HCT116 (cell line): ENCODE measurements around the gene SCN7A. TPM values are rescaled to one million over a fixed set of nuclear protein-coding genes. Genes with fewer than 3 reads are reported as not detected.

Source experiments
- ATAC-seq: fragments of 200-7000 bp; cut with Tn5 transposase; 2 replicates; pipeline ENCODE4 v1.9.1; 2020; ENCODE audit warnings: mild to moderate bottlenecking, moderate library complexity
- BruUV-seq: library from RNA; stranded (reverse); fragments of 400-500 nt; replicated peaks from 2 replicates; lab custom pipeline; 2021; lab: Mats Ljungman, UMichigan
- CTCF ChIA-PET: fragments of 300-600 bp; sonication (Branson Sonifier 250); formaldehyde crosslinking; loops from one replicate; lab custom pipeline; 2021; ENCODE audit warnings: antibody characterized with exemption; lab: Charles Lee
- POLR2A ChIA-PET: fragments of 300-600, 350-600 bp; sonication (Branson Sonifier 250); formaldehyde crosslinking; loops from one replicate; lab custom pipeline; 2021; ENCODE audit warnings: antibody characterized with exemption; lab: Charles Lee
- RAD21 ChIA-PET, 2 experiments: fragments of 300-600 bp; sonication (Branson Sonifier 250); formaldehyde crosslinking; loops; one replicate each; lab custom pipeline; 2023; ENCODE audit warnings: low total read pairs in 2 of 2; ENCODE audit not compliant: uncharacterized antibody in 2 of 2, unreplicated experiment in 2 of 2, low non-redundant PET in 1 of 2; lab: Charles Lee
- DNase-seq: peaks from one replicate; pipeline ENCODE4 v3.0.0-alpha.2; 2010; ENCODE audit warnings: low read depth, low spot score
- H2AFZ ChIP-seq: fragments of 200-600 bp; shearing (Covaris generic), sonication (generic); 2 replicates; pipeline ENCODE4 v1.6.1; 2017; ENCODE audit warnings: low read depth, mixed run types, mixed read lengths, antibody characterized with exemption, low read length; ENCODE audit not compliant: poor library complexity, severe bottlenecking
- H3K27ac ChIP-seq: 2 replicates; pipeline ENCODE4 v1.5.1; 2012; ENCODE audit warnings: low read depth, low read length
- H3K27me3 ChIP-seq: fragments of 200-600 bp; sonication (generic); 2 replicates; pipeline ENCODE4 v1.6.1; 2016; ENCODE audit warnings: mixed run types, low read length, mixed read lengths; ENCODE audit not compliant: insufficient read depth
- H3K36me3 ChIP-seq, 2 experiments: fragments of 200-500 bp in 1 of 2; fragments of 200-600 bp in 1 of 2; sonication (Bioruptor generic) in 1 of 2; sonication (generic) in 1 of 2; 2 replicates each; pipeline versions ENCODE4 v1.5.1 to v1.6.1; 2014 to 2016; ENCODE audit warnings: low read length in 2 of 2, inconsistent platforms in 1 of 2, mixed read lengths in 1 of 2, mixed run types in 1 of 2; ENCODE audit not compliant: insufficient read depth in 2 of 2, control insufficient read depth in 1 of 2
- H3K4me1 ChIP-seq, 2 experiments: fragments of 200-600 bp in 1 of 2; sonication (generic) in 1 of 2; 2 replicates each; pipeline versions ENCODE4 v1.5.1 to v1.6.1; 2012 to 2017; ENCODE audit warnings: low read length in 2 of 2, inconsistent platforms in 1 of 2, mild to moderate bottlenecking in 1 of 2, mixed read lengths in 1 of 2, mixed run types in 1 of 2, moderate library complexity in 1 of 2; ENCODE audit not compliant: insufficient read depth in 2 of 2, control insufficient read depth in 1 of 2
- H3K4me2 ChIP-seq: fragments of 200-600 bp; sonication (generic); 2 replicates; pipeline ENCODE4 v1.6.1; 2017; ENCODE audit warnings: mixed run types, low read length, mixed read lengths
- H3K4me3 ChIP-seq, 2 experiments: fragments of 200-600 bp in 1 of 2; sonication (generic) in 1 of 2; replicated peaks in 1 of 2; 2 replicates each; pipeline ENCODE4 v1.5.1; 2011 to 2016; ENCODE audit warnings: low read length in 2 of 2, control low read depth in 1 of 2, low read depth in 1 of 2, mild to moderate bottlenecking in 1 of 2, mixed read lengths in 1 of 2, mixed run types in 1 of 2
- H3K79me2 ChIP-seq: fragments of 200-600 bp; sonication (generic); 2 replicates; pipeline ENCODE4 v1.6.1; 2017; ENCODE audit warnings: mild to moderate bottlenecking, mixed run types, low read length, moderate library complexity, mixed read lengths; ENCODE audit not compliant: insufficient read depth
- H3K9ac ChIP-seq: fragments of 200-600 bp; sonication (generic); 2 replicates; pipeline ENCODE4 v1.6.1; 2016; ENCODE audit warnings: low read length, mixed read lengths
- H3K9me2 ChIP-seq: fragments of 200-600 bp; sonication (generic), shearing (Covaris generic); 2 replicates; pipeline ENCODE4 v1.6.1; 2017; ENCODE audit warnings: mixed run types, mild to moderate bottlenecking, moderate library complexity; ENCODE audit not compliant: insufficient read depth
- H3K9me3 ChIP-seq, 2 experiments: fragments of 200-500 bp in 1 of 2; fragments of 200-600 bp in 1 of 2; sonication (Bioruptor generic) in 1 of 2; sonication (generic) in 1 of 2; 2 replicates each; pipeline ENCODE4 v1.6.1; 2014 to 2017; ENCODE audit warnings: low read length in 2 of 2, mixed read lengths in 2 of 2, inconsistent platforms in 1 of 2, low read depth in 1 of 2, mild to moderate bottlenecking in 1 of 2, mixed run types in 1 of 2, moderate library complexity in 1 of 2; ENCODE audit not compliant: control insufficient read depth in 1 of 2, insufficient read depth in 1 of 2
- H4K20me1 ChIP-seq: fragments of 200-600 bp; sonication (generic), shearing (Covaris generic); 2 replicates; pipeline ENCODE4 v1.6.1; 2017; ENCODE audit warnings: mixed run types, mild to moderate bottlenecking, moderate library complexity; ENCODE audit not compliant: insufficient read depth
- CBX3 ChIP-seq: IDR thresholded peaks from 2 replicates; pipeline ENCODE4 v1.6.1; 2012; ENCODE audit warnings: low read depth
- EGR1 ChIP-seq: IDR thresholded peaks from 2 replicates; pipeline ENCODE4 v1.6.1; 2012; ENCODE audit warnings: low read depth
- ELF1 ChIP-seq: IDR thresholded peaks from 2 replicates; pipeline ENCODE4 v1.6.1; 2012; ENCODE audit warnings: low read depth, borderline replicate concordance
- EZH2 ChIP-seq: fragments of 200-600 bp; sonication (generic); IDR thresholded peaks from 2 replicates; pipeline ENCODE4 v1.6.1; 2017; ENCODE audit warnings: antibody characterized with exemption, mixed run types
- FOSL1 ChIP-seq: IDR thresholded peaks from 2 replicates; pipeline ENCODE4 v1.6.1; 2012; ENCODE audit warnings: low read depth
- JUND ChIP-seq: IDR thresholded peaks from 2 replicates; pipeline ENCODE4 v1.6.1; 2012
- POLR2A ChIP-seq: IDR thresholded peaks from 2 replicates; pipeline ENCODE4 v1.7.0; 2011; ENCODE audit warnings: borderline replicate concordance; ENCODE audit not compliant: insufficient read depth, insufficient read length; ENCODE audit errors: extremely low read depth
- POLR2AphosphoS5 ChIP-seq: IDR thresholded peaks from 2 replicates; pipeline ENCODE4 v1.6.1; 2011; ENCODE audit warnings: mild to moderate bottlenecking, low read depth, low read length, moderate library complexity
- RAD21 ChIP-seq: IDR thresholded peaks from 2 replicates; pipeline ENCODE4 v1.6.1; 2012; ENCODE audit warnings: low read depth, mild to moderate bottlenecking
- SIN3A ChIP-seq: IDR thresholded peaks from 2 replicates; pipeline ENCODE4 v1.6.1; 2012; ENCODE audit warnings: low read depth
- SP1 ChIP-seq: IDR thresholded peaks from 2 replicates; pipeline ENCODE4 v1.6.1; 2012; ENCODE audit warnings: low read depth
- SRF ChIP-seq: IDR thresholded peaks from 2 replicates; pipeline ENCODE4 v1.6.1; 2012; ENCODE audit warnings: low read depth
- YY1 ChIP-seq: IDR thresholded peaks from 2 replicates; pipeline ENCODE4 v1.6.1; 2011; ENCODE audit warnings: low read length, low read depth, moderate library complexity, mild to moderate bottlenecking; ENCODE audit not compliant: insufficient replicate concordance; ENCODE audit errors: extremely low read depth
- ZBTB33 ChIP-seq: IDR thresholded peaks from 2 replicates; pipeline ENCODE4 v1.6.1; 2011; ENCODE audit warnings: mild to moderate bottlenecking, low read length, moderate library complexity; ENCODE audit not compliant: insufficient replicate concordance; ENCODE audit errors: extremely low read depth
- ZFX ChIP-seq: fragments of 450-650 bp; IDR thresholded peaks from 2 replicates; pipeline ENCODE4 v1.6.1; 2017
- ZNF274 ChIP-seq: fragments of 200-500 bp; sonication (Bioruptor generic); IDR thresholded peaks from 2 replicates; pipeline ENCODE4 v1.6.1; 2014; ENCODE audit warnings: mild to moderate bottlenecking, low read depth, low read length, inconsistent platforms
- intact Hi-C: fragments of 100-400 bp; cut with micrococcal nuclease; formaldehyde crosslinking; loops from 2 replicates; pipeline ENCODE4 v1.10.0; 2022
- total RNA-seq: library from RNA; stranded (reverse); gene quantifications from one replicate; pipeline ENCODE4 v1.2.1, GENCODE V29; 2021; ENCODE audit not compliant: unreplicated experiment
- TF ChIP-seq, protein P1 (sequence below): IDR thresholded peaks from 2 replicates; pipeline ENCODE4 v1.6.1; 2012
- TF ChIP-seq, protein P2 (sequence below): IDR thresholded peaks from 2 replicates; pipeline ENCODE4 v1.6.1; 2012; ENCODE audit warnings: low read depth
- TF ChIP-seq, protein P3 (sequence below), 3 experiments: fragments of 200-600 bp in 1 of 3; sonication (generic) in 1 of 3; IDR thresholded peaks in 2 of 3; conservative IDR thresholded peaks in 1 of 3; 2 replicates each; pipeline ENCODE4 v1.5.1; 2012 to 2017; ENCODE audit warnings: low read depth in 2 of 3, low read length in 2 of 3, antibody characterized with exemption in 1 of 3, borderline replicate concordance in 1 of 3, control low read depth in 1 of 3, mild to moderate bottlenecking in 1 of 3, mixed read lengths in 1 of 3, mixed run types in 1 of 3, moderate library complexity in 1 of 3; ENCODE audit not compliant: insufficient read depth in 1 of 3

Gene SCN7A
- total RNA-seq, 1 experiment from 2014 or later = 0.07 TPM

DNA sequence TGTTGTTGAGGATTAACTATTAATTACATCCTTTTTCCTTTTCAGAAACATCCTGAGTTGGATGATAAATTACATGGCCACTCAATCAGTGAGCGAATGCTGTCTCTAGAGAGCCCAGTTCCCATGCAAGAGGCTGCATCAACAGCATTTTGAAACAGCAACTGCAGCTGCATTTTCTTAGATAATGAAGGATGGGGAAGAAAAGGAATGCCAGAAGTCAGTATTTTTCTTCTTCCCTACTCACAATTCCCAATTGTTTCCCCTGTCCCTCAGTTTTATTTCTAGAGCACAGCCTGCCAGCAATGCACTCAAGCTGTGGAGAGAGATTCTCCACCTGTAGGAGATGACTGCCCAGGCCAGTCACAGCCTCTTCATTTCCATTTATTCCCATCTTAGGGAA is 6.9 kb downstream of the SCN7A start:
- no TSS peak for BruUV-seq
- no peak for TF ChIP-seq ZFX
- no peak for TF ChIP-seq SP1
- no peak for TF ChIP-seq POLR2AphosphoS5
- TF ChIP-seq JUND = no peak
- TF ChIP-seq ELF1 = no peak
- no peak for TF ChIP-seq ZNF274
- no peak for TF ChIP-seq ZBTB33
- TF ChIP-seq SRF = no peak
- TF ChIP-seq POLR2A = no peak
- TF ChIP-seq SIN3A = no peak
- TF ChIP-seq, protein P1, sequence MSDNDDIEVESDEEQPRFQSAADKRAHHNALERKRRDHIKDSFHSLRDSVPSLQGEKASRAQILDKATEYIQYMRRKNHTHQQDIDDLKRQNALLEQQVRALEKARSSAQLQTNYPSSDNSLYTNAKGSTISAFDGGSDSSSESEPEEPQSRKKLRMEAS = no peak
- TF ChIP-seq, protein P2, sequence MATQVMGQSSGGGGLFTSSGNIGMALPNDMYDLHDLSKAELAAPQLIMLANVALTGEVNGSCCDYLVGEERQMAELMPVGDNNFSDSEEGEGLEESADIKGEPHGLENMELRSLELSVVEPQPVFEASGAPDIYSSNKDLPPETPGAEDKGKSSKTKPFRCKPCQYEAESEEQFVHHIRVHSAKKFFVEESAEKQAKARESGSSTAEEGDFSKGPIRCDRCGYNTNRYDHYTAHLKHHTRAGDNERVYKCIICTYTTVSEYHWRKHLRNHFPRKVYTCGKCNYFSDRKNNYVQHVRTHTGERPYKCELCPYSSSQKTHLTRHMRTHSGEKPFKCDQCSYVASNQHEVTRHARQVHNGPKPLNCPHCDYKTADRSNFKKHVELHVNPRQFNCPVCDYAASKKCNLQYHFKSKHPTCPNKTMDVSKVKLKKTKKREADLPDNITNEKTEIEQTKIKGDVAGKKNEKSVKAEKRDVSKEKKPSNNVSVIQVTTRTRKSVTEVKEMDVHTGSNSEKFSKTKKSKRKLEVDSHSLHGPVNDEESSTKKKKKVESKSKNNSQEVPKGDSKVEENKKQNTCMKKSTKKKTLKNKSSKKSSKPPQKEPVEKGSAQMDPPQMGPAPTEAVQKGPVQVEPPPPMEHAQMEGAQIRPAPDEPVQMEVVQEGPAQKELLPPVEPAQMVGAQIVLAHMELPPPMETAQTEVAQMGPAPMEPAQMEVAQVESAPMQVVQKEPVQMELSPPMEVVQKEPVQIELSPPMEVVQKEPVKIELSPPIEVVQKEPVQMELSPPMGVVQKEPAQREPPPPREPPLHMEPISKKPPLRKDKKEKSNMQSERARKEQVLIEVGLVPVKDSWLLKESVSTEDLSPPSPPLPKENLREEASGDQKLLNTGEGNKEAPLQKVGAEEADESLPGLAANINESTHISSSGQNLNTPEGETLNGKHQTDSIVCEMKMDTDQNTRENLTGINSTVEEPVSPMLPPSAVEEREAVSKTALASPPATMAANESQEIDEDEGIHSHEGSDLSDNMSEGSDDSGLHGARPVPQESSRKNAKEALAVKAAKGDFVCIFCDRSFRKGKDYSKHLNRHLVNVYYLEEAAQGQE = no peak
- no peak for TF ChIP-seq FOSL1
- no peak for TF ChIP-seq RAD21
- no peak for TF ChIP-seq YY1
- no peak for TF ChIP-seq EZH2
- TF ChIP-seq CBX3 = no peak
- no peak for TF ChIP-seq EGR1
- TF ChIP-seq, protein P3, sequence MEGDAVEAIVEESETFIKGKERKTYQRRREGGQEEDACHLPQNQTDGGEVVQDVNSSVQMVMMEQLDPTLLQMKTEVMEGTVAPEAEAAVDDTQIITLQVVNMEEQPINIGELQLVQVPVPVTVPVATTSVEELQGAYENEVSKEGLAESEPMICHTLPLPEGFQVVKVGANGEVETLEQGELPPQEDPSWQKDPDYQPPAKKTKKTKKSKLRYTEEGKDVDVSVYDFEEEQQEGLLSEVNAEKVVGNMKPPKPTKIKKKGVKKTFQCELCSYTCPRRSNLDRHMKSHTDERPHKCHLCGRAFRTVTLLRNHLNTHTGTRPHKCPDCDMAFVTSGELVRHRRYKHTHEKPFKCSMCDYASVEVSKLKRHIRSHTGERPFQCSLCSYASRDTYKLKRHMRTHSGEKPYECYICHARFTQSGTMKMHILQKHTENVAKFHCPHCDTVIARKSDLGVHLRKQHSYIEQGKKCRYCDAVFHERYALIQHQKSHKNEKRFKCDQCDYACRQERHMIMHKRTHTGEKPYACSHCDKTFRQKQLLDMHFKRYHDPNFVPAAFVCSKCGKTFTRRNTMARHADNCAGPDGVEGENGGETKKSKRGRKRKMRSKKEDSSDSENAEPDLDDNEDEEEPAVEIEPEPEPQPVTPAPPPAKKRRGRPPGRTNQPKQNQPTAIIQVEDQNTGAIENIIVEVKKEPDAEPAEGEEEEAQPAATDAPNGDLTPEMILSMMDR (IDR thresholded peaks at IDR 0.05 in 2 of 3, conservative IDR thresholded peaks at IDR 0.05 in 1 of 3; ENCODE audit: borderline replicate concordance in 1 of 3, insufficient read depth in 1 of 3, low read depth in 2 of 3, low read length in 2 of 3) = no peak
- RAD21 ChIA-PET = no interaction called here
- intact Hi-C loops = no loop called here
- no peak overlapping the region for H3K4me2 ChIP-seq
- no peaks in the 10 kb centered on the region for H3K9me3 ChIP-seq
- no peaks in the 10 kb centered on the region for H3K4me1 ChIP-seq
- DNase-seq = no peak
- H3K27ac ChIP-seq = no peak overlapping the region
- H4K20me1 ChIP-seq = no peaks in the 10 kb centered on the region
- POLR2A ChIA-PET = no interaction called here
- no peaks in the 10 kb centered on the region; a peak in 1 of 4 replicates for H3K36me3 ChIP-seq
- H3K27me3 ChIP-seq = peaks cover 19% of the 10 kb centered on the region
- no peak overlapping the region for H3K4me3 ChIP-seq
- H3K9me2 ChIP-seq = no peaks in the 10 kb centered on the region
- CTCF ChIA-PET = no interaction called here
- no peaks in the 10 kb centered on the region for H3K79me2 ChIP-seq
- H3K9ac ChIP-seq = no peak overlapping the region
- no peak for ATAC-seq
- no peak overlapping the region for H2AFZ ChIP-seq
